HG03280 (cell line): ENCODE data around the gene TCEA2.

Experiments used
- ATAC-seq: cut with Tn5 transposase; IDR thresholded peaks from one replicate; pipeline ENCODE4 v1.9.1; 2021; ENCODE audit warnings: mild to moderate bottlenecking, moderate library complexity; ENCODE audit not compliant: unreplicated experiment

Gene TCEA2

DNA sequence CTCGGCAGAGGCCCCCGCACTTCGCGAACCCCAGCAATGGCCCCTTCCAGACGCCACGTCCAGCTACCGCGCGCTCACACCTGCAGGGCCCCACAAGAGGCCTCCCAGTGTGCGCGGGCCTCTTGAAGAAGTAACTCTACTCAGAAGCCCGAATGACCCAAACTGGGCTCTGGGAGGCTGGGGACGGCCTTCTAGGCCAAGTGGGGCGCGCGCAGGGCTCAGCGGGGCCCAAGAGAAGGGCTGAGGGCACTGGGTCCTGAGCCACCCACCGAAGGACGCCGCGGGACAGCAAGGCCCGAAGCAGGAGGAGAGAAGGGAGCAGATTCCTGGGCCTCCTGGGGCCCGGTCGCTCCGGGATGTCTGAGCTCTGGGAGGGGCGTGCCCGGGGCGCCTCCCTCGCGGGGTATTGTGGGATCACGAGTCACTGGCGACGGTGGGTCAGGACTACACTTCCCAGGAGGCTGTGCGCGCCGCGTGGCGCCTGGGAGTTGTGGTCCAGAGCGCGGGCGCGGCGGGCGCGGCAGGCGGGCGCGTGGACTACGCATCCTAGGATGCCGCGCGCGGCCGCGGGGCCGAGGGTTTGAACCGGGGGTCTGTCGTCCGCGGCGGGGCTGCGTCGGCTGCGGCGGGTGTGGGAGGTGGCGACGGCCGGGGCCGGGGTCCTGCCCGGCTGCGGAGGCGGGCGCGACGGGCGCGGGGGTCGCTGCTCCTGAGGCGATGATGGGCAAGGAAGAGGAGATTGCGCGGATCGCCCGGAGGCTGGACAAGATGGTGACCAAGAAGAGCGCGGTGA is at the start of gene TCEA2:
TSS of gene TCEA2 (plus strand) at position 603 of the 793 bp plus-strand sequence. CDS start at position 718, 115 bp downstream.
- ATAC-seq: peak; percentile 73

GRCh38 chr20:64015635-64016034 is 47.4 kb upstream of the TCEA2 start:
- no peak for ATAC-seq

- ATAC-seq: no peak
These were observed 41.6 kb upstream of the TCEA2 start for GRCh38 chr20:64021124-64021975.

DNA sequence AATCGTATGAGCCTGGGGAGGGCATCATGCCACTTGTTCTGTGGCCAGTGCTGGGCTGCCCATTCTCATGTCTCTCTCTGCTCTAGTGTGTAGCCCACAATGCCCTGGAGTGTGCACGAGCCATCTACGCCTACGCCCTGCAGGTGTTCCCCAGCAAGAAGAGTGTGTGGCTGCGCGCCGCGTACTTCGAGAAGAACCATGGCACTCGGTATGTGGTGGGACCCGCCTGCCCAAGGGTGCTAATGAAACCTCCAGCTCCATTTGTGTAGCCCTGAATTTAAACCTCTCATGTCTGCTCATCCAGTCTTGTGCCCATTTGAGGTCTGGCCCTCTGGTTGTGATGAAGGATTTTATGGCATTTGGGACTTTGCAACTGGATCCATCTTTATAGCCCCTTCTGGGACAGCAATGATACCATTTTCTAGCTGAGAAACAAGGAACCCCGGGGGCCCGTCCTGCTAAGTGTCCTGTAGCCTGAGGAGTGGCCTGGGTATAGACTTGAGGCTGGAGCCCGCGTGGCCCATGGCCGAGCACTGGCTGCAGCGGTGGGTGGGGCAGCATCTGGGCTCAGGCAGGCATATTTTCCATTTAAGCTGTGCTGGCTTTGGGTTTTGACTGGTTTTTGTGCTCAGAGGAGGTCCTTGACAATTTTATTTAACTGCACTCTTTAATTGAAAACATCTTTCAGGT is 40.2 kb upstream of the TCEA2 start:
- ATAC-seq: no peak

- ATAC-seq: no peak
These were observed 39.4 kb upstream of the TCEA2 start for GRCh38 chr20:64023361-64024140.

DNA sequence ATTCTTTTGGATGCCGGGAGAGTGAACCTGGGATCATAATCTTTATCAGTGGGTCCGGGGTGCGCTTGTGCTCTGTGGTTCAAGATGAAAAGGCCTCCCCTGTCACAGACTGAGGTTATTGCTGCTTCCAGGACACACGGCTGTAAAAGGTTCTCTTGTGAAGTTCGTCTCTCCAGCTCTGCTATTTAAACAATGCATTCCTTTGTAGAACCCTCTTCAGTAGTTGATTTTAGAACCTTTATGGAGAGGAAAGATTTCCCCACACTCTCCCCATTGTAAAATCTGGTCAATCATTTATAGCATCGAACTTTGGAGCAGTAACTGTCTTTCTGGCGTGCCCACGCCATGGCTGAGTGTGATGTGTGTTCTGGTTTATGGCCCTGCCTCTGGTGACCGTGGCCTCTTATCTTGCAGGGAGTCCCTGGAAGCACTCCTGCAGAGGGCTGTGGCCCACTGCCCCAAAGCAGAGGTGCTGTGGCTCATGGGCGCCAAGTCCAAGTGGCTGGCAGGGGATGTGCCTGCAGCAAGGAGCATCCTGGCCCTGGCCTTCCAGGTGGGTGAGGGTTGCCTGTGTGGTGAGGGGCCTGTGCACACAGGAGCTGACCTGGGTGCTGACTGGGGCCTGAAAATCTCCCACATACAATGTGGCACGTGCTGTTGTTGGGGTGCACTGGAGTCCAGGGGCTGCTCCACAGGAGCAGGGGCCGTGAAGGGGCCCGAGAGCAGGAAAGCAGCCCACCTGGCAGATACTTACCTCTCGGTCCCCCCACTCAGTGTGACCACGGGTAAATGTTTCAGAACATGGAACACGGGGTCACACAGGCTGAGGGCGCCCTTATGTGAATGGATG is 38.6 kb upstream of the TCEA2 start:
- no peak for ATAC-seq

- no peak for ATAC-seq
These were observed 37.7 kb upstream of the TCEA2 start for GRCh38 chr20:64025101-64025825.

- no peak for ATAC-seq
These were observed 37.1 kb upstream of the TCEA2 start for GRCh38 chr20:64025826-64026412.

GRCh38 chr20:64027981-64028685 is 34.9 kb upstream of the TCEA2 start:
- ATAC-seq: no peak

DNA sequence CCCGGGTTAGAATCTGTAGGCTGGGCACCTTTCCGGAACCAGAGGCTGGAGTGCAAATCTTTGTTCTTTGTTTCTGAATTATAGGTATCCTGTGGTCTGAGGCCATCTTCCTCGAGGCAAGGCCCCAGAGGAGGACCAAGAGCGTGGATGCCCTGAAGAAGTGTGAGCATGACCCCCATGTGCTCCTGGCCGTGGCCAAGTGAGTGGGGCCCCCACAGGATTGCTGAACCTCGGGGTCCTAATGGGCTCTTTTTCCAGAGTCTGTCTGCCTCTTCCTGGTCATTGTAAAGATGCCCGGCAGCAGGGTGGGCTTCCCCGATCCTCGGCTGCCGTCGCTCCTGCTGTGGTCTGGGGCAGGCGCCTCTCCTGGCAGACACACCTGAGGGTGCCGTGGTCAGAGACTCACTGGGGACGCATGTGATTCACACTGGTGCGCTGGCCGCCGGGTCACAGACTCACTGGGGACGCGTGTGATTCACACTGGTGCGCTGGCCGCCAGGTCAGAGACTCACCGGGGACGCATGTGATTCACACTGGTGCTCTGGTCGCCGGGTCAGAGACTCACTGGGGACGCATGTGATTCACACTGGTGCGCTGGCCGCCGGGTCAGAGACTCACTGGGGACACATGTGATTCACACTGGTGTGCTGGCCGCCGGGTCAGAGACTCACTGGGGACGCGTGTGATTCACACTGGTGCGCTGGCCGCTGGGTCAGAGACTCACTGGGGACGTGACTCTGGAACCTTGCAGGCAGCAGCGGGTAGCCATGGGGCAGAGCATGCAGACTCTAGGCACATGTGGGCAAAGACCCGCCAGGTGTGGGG is 33.5 kb upstream of the TCEA2 start:
- no peak for ATAC-seq

GRCh38 chr20:64030371-64031134 is 32.4 kb upstream of the TCEA2 start:
- ATAC-seq: no peak

DNA sequence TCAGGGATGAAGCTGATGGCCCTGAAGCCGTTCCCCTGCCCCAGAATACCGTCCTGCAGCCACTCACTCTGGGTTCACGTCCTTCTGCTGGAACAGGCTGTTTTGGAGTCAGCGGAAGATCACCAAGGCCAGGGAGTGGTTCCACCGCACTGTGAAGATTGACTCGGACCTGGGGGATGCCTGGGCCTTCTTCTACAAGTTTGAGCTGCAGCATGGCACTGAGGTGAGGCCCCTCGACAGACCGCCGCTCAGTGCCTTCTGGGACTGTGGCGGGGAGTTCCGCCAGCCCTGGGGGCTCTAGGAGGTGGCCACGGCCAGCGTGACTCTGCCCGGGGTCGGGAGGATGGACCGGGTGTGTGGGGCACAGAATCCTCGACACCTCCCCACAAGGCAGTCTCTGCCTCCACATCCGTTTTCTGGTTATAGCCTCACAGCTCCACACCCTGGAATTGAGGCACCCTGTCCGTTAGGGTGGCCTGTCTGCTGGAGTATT is 31.1 kb upstream of the TCEA2 start:
- ATAC-seq: no peak

DNA sequence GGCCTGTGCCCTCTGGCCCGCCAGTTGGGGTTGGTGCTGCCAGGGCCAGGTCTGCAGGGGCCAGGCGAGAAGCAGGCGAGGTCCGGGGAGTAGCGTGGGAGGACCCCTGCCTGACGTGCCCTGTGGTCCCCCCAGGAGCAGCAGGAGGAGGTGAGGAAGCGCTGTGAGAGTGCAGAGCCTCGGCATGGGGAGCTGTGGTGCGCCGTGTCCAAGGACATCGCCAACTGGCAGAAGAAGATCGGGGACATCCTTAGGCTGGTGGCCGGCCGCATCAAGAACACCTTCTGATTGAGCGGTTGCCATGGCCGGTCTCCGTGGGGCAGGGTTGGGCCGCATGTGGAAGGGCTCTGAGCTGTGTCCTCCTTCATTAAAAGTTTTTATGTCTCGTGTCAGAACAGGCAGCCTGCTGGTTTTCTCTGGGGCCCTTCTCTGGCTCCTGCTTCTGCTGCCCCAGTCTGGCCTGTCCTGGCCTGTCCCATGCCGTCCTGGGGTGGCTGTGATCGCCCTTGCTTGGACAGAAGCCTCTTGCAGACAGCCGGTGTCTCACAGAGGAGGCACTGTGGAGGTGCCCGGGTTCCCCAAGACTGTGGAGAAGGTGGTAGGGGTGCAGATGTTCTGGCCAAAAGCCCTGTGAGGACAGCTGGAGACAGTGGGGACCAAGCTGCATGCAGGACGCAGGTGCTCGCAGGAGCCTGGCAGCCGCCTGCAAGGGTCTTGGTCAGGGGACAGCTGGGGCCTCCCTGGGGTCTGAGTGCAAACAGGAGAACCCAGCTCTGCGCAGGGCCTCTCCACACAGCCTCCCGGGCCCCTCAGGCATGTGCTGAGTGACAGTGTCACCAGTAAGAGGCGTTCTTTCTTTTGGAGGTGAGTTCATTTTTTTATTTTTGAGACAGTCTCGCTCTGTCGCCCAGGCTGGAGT is 30.0 kb upstream of the TCEA2 start:
- no peak for ATAC-seq

- no peak for ATAC-seq
These were observed 29.0 kb upstream of the TCEA2 start for GRCh38 chr20:64033981-64034493.
